Neuronal stem cell (in vitro differentiated cells): ENCODE data around the gene RAB22A.

Experiments
- DNase-seq: peaks from one replicate; pipeline ENCODE4 v3.0.0-alpha.2; 2013; ENCODE audit warnings: low spot score
- H2AFZ ChIP-seq: one replicate; pipeline ENCODE4 v1.6.1; 2013; ENCODE audit warnings: mild to moderate bottlenecking, low read length, inconsistent platforms
- H2AK5ac ChIP-seq: 2 replicates; pipeline ENCODE4 v1.6.1; 2013; ENCODE audit warnings: low read depth, mild to moderate bottlenecking, inconsistent platforms, low read length, moderate library complexity, mixed read lengths
- H2BK120ac ChIP-seq: 2 replicates; pipeline ENCODE4 v1.6.1; 2013; ENCODE audit warnings: low read depth, mild to moderate bottlenecking, inconsistent platforms, low read length, moderate library complexity, mixed read lengths
- H2BK12ac ChIP-seq: one replicate; pipeline ENCODE4 v1.6.1; 2013; ENCODE audit warnings: low read length, inconsistent platforms
- H2BK15ac ChIP-seq: 2 replicates; pipeline ENCODE4 v1.6.1; 2013; ENCODE audit warnings: mild to moderate bottlenecking, low read length, inconsistent platforms, mixed read lengths
- H2BK5ac ChIP-seq: one replicate; pipeline ENCODE4 v1.6.1; 2013; ENCODE audit warnings: inconsistent platforms, mild to moderate bottlenecking, low read length, moderate library complexity
- H3K14ac ChIP-seq: one replicate; pipeline ENCODE4 v1.6.1; 2013; ENCODE audit warnings: low read length, inconsistent platforms
- H3K18ac ChIP-seq: 2 replicates; pipeline ENCODE4 v1.6.1; 2013; ENCODE audit warnings: low read length, inconsistent platforms
- H3K23ac ChIP-seq: 2 replicates; pipeline ENCODE4 v1.6.1; 2013; ENCODE audit warnings: low read depth, mild to moderate bottlenecking, mixed read lengths, low read length, inconsistent platforms; ENCODE audit not compliant: poor library complexity
- H3K27ac ChIP-seq: replicated peaks from 3 replicates; pipeline ENCODE4 v1.5.1; 2013; ENCODE audit warnings: low read length, inconsistent platforms
- H3K27me3 ChIP-seq, 3 experiments: 2 replicates each; pipeline ENCODE4 v1.6.1; 2013; ENCODE audit warnings: low read length in 3 of 3, mild to moderate bottlenecking in 2 of 3, inconsistent platforms in 1 of 3, low read depth in 1 of 3, mixed read lengths in 1 of 3, moderate library complexity in 1 of 3; ENCODE audit not compliant: control insufficient read depth in 3 of 3, insufficient read depth in 3 of 3
- H3K36me3 ChIP-seq, 2 donors: replicated peaks in 1 of 2; 2 replicates each; pipeline ENCODE4 v1.6.1; 2013; ENCODE audit warnings: low read length in 2 of 2; ENCODE audit not compliant: control insufficient read depth in 2 of 2, insufficient read depth in 2 of 2
- H3K4ac ChIP-seq: 2 replicates; pipeline ENCODE4 v1.6.1; 2013; ENCODE audit warnings: inconsistent platforms, mild to moderate bottlenecking, low read length, moderate library complexity
- H3K4me1 ChIP-seq, 2 donors: 1 replicate in 1 of 2; 2 replicates in 1 of 2; pipeline ENCODE4 v1.6.1; 2013; ENCODE audit warnings: low read length in 2 of 2, low read depth in 1 of 2; ENCODE audit not compliant: control insufficient read depth in 2 of 2, insufficient read depth in 1 of 2
- H3K4me2 ChIP-seq: one replicate; pipeline ENCODE4 v1.6.1; 2013; ENCODE audit warnings: mild to moderate bottlenecking, low read length, inconsistent platforms; ENCODE audit not compliant: insufficient read depth, poor library complexity, severe bottlenecking
- H3K4me3 ChIP-seq, 2 donors: 2 replicates each; pipeline ENCODE4 v1.5.1; 2013; ENCODE audit warnings: low read length in 2 of 2, mild to moderate bottlenecking in 2 of 2, inconsistent platforms in 1 of 2, moderate library complexity in 1 of 2
- H3K79me1 ChIP-seq: one replicate; pipeline ENCODE4 v1.6.1; 2013; ENCODE audit warnings: low read depth, mild to moderate bottlenecking, inconsistent platforms, low read length, moderate library complexity
- H3K9ac ChIP-seq: one replicate; pipeline ENCODE4 v1.6.1; 2013; ENCODE audit warnings: mild to moderate bottlenecking, low read depth, low read length, inconsistent platforms; ENCODE audit not compliant: poor library complexity
- H3K9me3 ChIP-seq, 2 donors: replicated peaks in 1 of 2; 2 replicates each; pipeline versions ENCODE3 to v1.6.1; 2013; ENCODE audit warnings: low read length in 2 of 2, mild to moderate bottlenecking in 2 of 2, inconsistent platforms in 1 of 2, low read depth in 1 of 2, mixed read lengths in 1 of 2, moderate library complexity in 1 of 2; ENCODE audit not compliant: control insufficient read depth in 2 of 2, insufficient read depth in 1 of 2
- H4K8ac ChIP-seq: one replicate; pipeline ENCODE4 v1.6.1; 2013; ENCODE audit warnings: low read depth, mild to moderate bottlenecking, inconsistent platforms, low read length, moderate library complexity
- H4K91ac ChIP-seq: one replicate; pipeline ENCODE4 v1.6.1; 2013; ENCODE audit warnings: low read length, low read depth, mild to moderate bottlenecking, inconsistent platforms; ENCODE audit not compliant: poor library complexity
- WGBS, 2 donors: extraction: QIAGEN DNeasy Blood & Tissue Kit; methylation state at CpG; one replicate each; pipeline ENCODE4 v1.1.7; 2013; ENCODE audit warnings: missing lambda C conversion rate in 2 of 2, mixed read lengths in 1 of 2; ENCODE audit not compliant: insufficient read length in 2 of 2, insufficient replicate concordance in 1 of 2; ENCODE audit errors: extremely low coverage in 2 of 2; 5-methylcytosine and 5-hydroxymethylcytosine counted together

Gene RAB22A

DNA sequence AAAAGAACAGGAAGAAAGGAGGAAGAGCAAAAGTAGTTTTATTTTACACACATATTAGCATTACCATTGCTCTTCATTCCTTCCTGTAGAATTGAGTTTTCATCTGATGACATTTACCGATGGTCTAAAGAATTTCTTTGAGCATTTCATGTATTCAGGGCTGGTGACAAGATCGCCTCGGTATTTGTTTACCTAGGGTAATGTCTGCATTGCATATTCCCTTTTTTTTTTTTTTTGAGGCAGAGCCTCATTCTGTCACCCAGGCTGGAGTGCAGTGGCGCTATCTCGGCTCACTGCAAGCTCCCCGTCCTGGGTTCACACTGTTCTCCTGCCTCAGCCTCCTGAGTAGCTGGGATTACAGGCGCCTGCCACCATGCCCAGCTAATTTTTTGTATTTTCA, 19.3 kb downstream of the RAB22A start:
- H3K18ac ChIP-seq: no peak overlapping the region
- DNase-seq: no peak
- H2BK120ac ChIP-seq: no peak overlapping the region
- no peak overlapping the region for H3K23ac ChIP-seq
- peaks cover 2 to 5% of the 10 kb centered on the region in 2 donors for H3K36me3 ChIP-seq
- no peak overlapping the region for H2AFZ ChIP-seq
- H3K14ac ChIP-seq: no peak overlapping the region
- H3K4me2 ChIP-seq: no peak overlapping the region
- no peak overlapping the region for H3K4me3 ChIP-seq
- H3K4ac ChIP-seq: no peak overlapping the region
- no peak overlapping the region for H3K9ac ChIP-seq
- no peaks in the 10 kb centered on the region for H3K9me3 ChIP-seq
- no peak overlapping the region for H2BK5ac ChIP-seq
- H3K27me3 ChIP-seq: no peaks in the 10 kb centered on the region
- H3K79me1 ChIP-seq: no peaks in the 10 kb centered on the region
- H2BK15ac ChIP-seq: no peak overlapping the region
- H2BK12ac ChIP-seq: no peak overlapping the region
- no peak overlapping the region for H2AK5ac ChIP-seq
- WGBS, 2 donors: no CpG with 5 or more reads among the region's 7 CpGs
- no peak overlapping the region for H4K8ac ChIP-seq
- H3K4me1 ChIP-seq: no peaks in the 10 kb centered on the region
- no peak overlapping the region for H4K91ac ChIP-seq
- no peak overlapping the region for H3K27ac ChIP-seq

DNA sequence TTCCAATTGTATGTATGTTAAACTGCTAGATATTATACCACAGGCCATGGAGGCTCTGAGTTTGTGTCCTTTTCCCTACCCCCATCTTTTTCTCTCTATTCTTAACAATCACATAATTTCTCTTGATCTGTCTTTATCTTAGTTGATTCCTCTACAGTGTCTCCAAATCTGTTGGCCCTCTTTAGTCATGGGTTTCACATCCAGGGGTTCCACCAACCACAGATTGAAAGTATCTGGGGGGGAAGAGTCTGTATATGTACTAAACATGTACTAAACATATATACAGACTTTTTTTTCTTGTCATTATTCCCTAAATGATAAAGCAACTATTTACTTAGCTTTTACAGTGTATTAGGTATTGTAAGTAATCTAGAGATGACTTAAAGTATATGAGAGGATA, 20.2 kb downstream of the RAB22A start:
- Histone ChIP-seq H4K91ac (no peak overlapping the region), H4K8ac (no peak overlapping the region), H2BK120ac (no peak overlapping the region), H3K23ac (no peak overlapping the region), H3K4me1 (no peaks in the 10 kb centered on the region), H2BK15ac (no peak overlapping the region), H3K79me1 (no peaks in the 10 kb centered on the region), H3K14ac (no peak overlapping the region), H3K18ac (no peak overlapping the region), H3K9ac (no peak overlapping the region), H3K9me3 (no peaks in the 10 kb centered on the region), H2AK5ac (no peak overlapping the region), H3K27ac (no peak overlapping the region), H2BK12ac (no peak overlapping the region), H3K4ac (no peak overlapping the region), H3K27me3 (no peaks in the 10 kb centered on the region), H2AFZ (no peak overlapping the region), H3K4me2 (no peak overlapping the region), H3K36me3 (peaks cover 2 to 5% of the 10 kb centered on the region in 2 donors), H3K4me3 (no peak overlapping the region), H2BK5ac (no peak overlapping the region)
- DNase-seq: no peak

DNA sequence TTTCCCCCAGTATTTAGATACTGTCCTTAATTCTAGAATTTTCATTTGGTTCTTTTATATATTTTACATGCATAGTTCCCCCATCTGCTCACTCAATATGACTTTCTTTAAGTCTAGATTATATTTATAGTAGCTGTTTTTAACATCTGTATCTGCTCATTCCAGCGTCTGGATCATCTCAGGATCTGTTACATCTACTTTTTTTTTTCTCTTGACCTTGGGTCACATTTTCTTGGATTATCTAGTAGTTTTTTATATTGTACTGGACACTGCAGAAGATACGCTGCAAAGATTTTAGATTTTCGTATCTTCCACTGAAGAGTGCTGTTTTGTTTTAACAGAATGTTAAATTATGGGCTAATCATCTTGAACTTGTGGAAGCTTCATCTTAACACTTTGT, 20.7 kb downstream of the RAB22A start:
- no peak overlapping the region for H2BK120ac ChIP-seq
- no peak overlapping the region for H3K27ac ChIP-seq

DNA sequence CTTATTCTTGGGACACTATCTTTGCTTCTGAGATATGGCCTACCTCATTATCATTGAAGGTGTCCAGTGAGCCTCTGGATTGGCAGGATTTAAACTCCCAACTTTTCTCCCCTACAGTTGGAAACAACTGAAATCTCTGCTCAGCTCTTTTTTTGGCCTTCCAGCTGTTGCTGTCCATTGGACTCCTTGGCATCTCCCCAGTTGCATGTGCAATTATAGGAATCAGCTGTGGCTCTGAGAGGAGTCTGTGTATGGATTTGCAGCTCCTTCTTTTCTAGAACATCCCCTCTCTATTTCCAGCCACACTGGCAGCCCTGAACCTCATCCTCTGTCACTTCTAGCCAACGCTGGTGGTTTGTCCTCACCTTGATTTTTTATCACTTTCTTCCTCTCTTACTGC, 21.2 kb downstream of the RAB22A start:
- no peak overlapping the region for H3K23ac ChIP-seq
- H3K79me1 ChIP-seq: no peaks in the 10 kb centered on the region
- H2AK5ac ChIP-seq: no peak overlapping the region
- no peak overlapping the region for H2BK15ac ChIP-seq
- no peak overlapping the region for H3K27ac ChIP-seq
- no peak overlapping the region for H4K8ac ChIP-seq
- H2BK5ac ChIP-seq: no peak overlapping the region
- peaks cover 2 to 5% of the 10 kb centered on the region in 2 donors for H3K36me3 ChIP-seq
- H3K4me1 ChIP-seq: no peaks in the 10 kb centered on the region
- H3K4me2 ChIP-seq: no peak overlapping the region
- DNase-seq: no peak
- H3K18ac ChIP-seq: no peak overlapping the region
- no peak overlapping the region for H2AFZ ChIP-seq
- no peak overlapping the region for H2BK120ac ChIP-seq
- H3K27me3 ChIP-seq: no peaks in the 10 kb centered on the region
- no peak overlapping the region for H4K91ac ChIP-seq
- no peak overlapping the region for H3K4me3 ChIP-seq
- H3K14ac ChIP-seq: no peak overlapping the region
- H2BK12ac ChIP-seq: no peak overlapping the region
- no peak overlapping the region for H3K9ac ChIP-seq
- no peaks in the 10 kb centered on the region for H3K9me3 ChIP-seq
- no CpG with 5 or more reads among the region's 1 CpG for whole genome bisulfite sequencing, 2 donors
- H3K4ac ChIP-seq: no peak overlapping the region

More for the DNA sequence above, 20.7 kb downstream of the RAB22A start:
- Histone ChIP-seq H3K14ac (no peak overlapping the region), H4K91ac (no peak overlapping the region), H3K9ac (no peak overlapping the region), H4K8ac (no peak overlapping the region), H3K36me3 (peaks cover 2 to 5% of the 10 kb centered on the region in 2 donors), H2BK15ac (no peak overlapping the region), H2BK5ac (no peak overlapping the region), H2AK5ac (no peak overlapping the region), H3K18ac (no peak overlapping the region), H2BK12ac (no peak overlapping the region), H3K4ac (no peak overlapping the region), H3K23ac (no peak overlapping the region), H2AFZ (no peak overlapping the region), H3K4me3 (no peak overlapping the region), H3K9me3 (no peaks in the 10 kb centered on the region), H3K4me1 (no peaks in the 10 kb centered on the region), H3K79me1 (no peaks in the 10 kb centered on the region), H3K4me2 (no peak overlapping the region), H3K27me3 (no peaks in the 10 kb centered on the region)
- WGBS, 2 donors: no CpG with 5 or more reads among the region's 3 CpGs
- no peak for DNase-seq
